H1 (cell line): ENCODE results near the gene SV2C. TPM values are rescaled to one million over a fixed set of nuclear protein-coding genes. Genes with fewer than 3 reads are reported as not detected.
A peak's percentile ranks its signal among the peaks of the same experiment; 100 is the strongest.

Source experiments
- CTCF ChIA-PET: fragments of 300-600 bp; sonication (Branson Sonifier 250); formaldehyde crosslinking; loops from one replicate; lab custom pipeline; 2021; ENCODE audit not compliant: partially characterized antibody; lab: Charles Lee
- POLR2A ChIA-PET: fragments of 300-600 bp; sonication (Branson Sonifier 250); formaldehyde crosslinking; loops from one replicate; lab custom pipeline; 2021; ENCODE audit warnings: inconsistent platforms; ENCODE audit not compliant: partially characterized antibody; lab: Charles Lee
- DNase-seq, 2 experiments: peaks; one replicate each; pipeline versions ENCODE4 v3.0.0 to v3.0.0-alpha.2; 2010 to 2022; ENCODE audit warnings: low spot score in 2 of 2, low read depth in 1 of 2, mixed read lengths in 1 of 2
- FAIRE-seq: peaks from 2 replicates; lab custom pipeline; 2011; peaks lifted over from hg19 to GRCh38; lab: Jason Lieb, UNC
- H2AFZ ChIP-seq: 2 replicates; pipeline ENCODE4 v1.8.1; 2012; ENCODE audit warnings: low read length, inconsistent platforms
- H2AK5ac ChIP-seq: 2 replicates; pipeline ENCODE4 v1.6.1; 2013; ENCODE audit warnings: low read depth, low read length
- H2BK120ac ChIP-seq: replicated peaks from 2 replicates; pipeline ENCODE3; 2013; ENCODE audit warnings: low read depth, low read length, inconsistent platforms
- H2BK12ac ChIP-seq: 2 replicates; pipeline ENCODE4 v1.6.1; 2013; ENCODE audit warnings: low read depth, low read length
- H2BK15ac ChIP-seq: 2 replicates; pipeline ENCODE4 v1.6.1; 2013; ENCODE audit warnings: low read length
- H2BK20ac ChIP-seq: 2 replicates; pipeline ENCODE4 v1.6.1; 2013; ENCODE audit warnings: low read length
- H2BK5ac ChIP-seq: 2 replicates; pipeline ENCODE4 v1.6.1; 2013; ENCODE audit warnings: low read depth, low read length
- H3K14ac ChIP-seq: 2 replicates; pipeline ENCODE4 v1.6.1; 2013; ENCODE audit warnings: inconsistent platforms; ENCODE audit not compliant: insufficient read length
- H3K18ac ChIP-seq: 2 replicates; pipeline ENCODE4 v1.6.1; 2013; ENCODE audit warnings: low read length; ENCODE audit errors: extremely low read depth
- H3K23ac ChIP-seq: 2 replicates; pipeline ENCODE4 v1.6.1; 2013; ENCODE audit warnings: inconsistent platforms; ENCODE audit not compliant: insufficient read length
- H3K23me2 ChIP-seq: 2 replicates; pipeline ENCODE4 v1.6.1; 2013; ENCODE audit warnings: low read depth, low read length
- H3K27ac ChIP-seq: 2 replicates; pipeline ENCODE4 v1.6.1; 2011; ENCODE audit warnings: low read depth, low read length, inconsistent platforms
- H3K27me3 ChIP-seq, 4 experiments: replicated peaks in 1 of 4; 1 replicate in 1 of 4; 2 replicates in 3 of 4; pipeline versions ENCODE4 v1.6.1 to v1.8.1; 2011 to 2013; ENCODE audit warnings: low read length in 3 of 4, mild to moderate bottlenecking in 3 of 4, inconsistent platforms in 2 of 4, mixed read lengths in 2 of 4, moderate library complexity in 1 of 4; ENCODE audit not compliant: control insufficient read depth in 3 of 4, insufficient read depth in 3 of 4; ENCODE audit errors: extremely low read depth in 1 of 4
- H3K36me3 ChIP-seq, 4 experiments: 2 replicates each; pipeline versions ENCODE4 v1.6.1 to v1.8.1; 2011 to 2013; ENCODE audit warnings: mild to moderate bottlenecking in 4 of 4, low read length in 3 of 4, moderate library complexity in 2 of 4, control low read depth in 1 of 4, inconsistent platforms in 1 of 4; ENCODE audit not compliant: insufficient read depth in 4 of 4, control insufficient read depth in 2 of 4
- H3K4ac ChIP-seq: replicated peaks from 2 replicates; pipeline ENCODE3; 2013; ENCODE audit warnings: low read length, low read depth, mixed read lengths, inconsistent platforms; ENCODE audit not compliant: insufficient read length
- H3K4me1 ChIP-seq, 4 experiments: replicated peaks in 1 of 4; 1 replicate in 1 of 4; 2 replicates in 3 of 4; pipeline versions ENCODE4 v1.6.1 to v1.8.1; 2011 to 2013; ENCODE audit warnings: low read length in 3 of 4, inconsistent platforms in 2 of 4, mixed read lengths in 1 of 4; ENCODE audit not compliant: insufficient read depth in 4 of 4, control insufficient read depth in 3 of 4
- H3K4me2 ChIP-seq, 2 experiments: 2 replicates each; pipeline versions ENCODE4 v1.6.1 to v1.8.1; 2011 to 2013; ENCODE audit warnings: low read depth in 2 of 2, low read length in 2 of 2, control low read depth in 1 of 2, inconsistent platforms in 1 of 2, mild to moderate bottlenecking in 1 of 2; ENCODE audit not compliant: insufficient read depth in 1 of 2
- H3K4me3 ChIP-seq, 4 experiments: fragments of 200-600, 300-600 bp in 1 of 4; sonication (generic), shearing (Covaris generic), sonication (Bioruptor Twin) in 1 of 4; 2 replicates each; pipeline versions ENCODE4 v1.5.1 to v1.8.1; 2011 to 2016; ENCODE audit warnings: low read length in 4 of 4, low read depth in 3 of 4, control low read depth in 2 of 4, inconsistent platforms in 2 of 4, mild to moderate bottlenecking in 2 of 4, mixed read lengths in 1 of 4, moderate library complexity in 1 of 4; ENCODE audit not compliant: insufficient read depth in 2 of 4; ENCODE audit errors: extremely low read depth in 1 of 4
- H3K56ac ChIP-seq: replicated peaks from 2 replicates; pipeline ENCODE3; 2013; ENCODE audit warnings: low read depth, mild to moderate bottlenecking, mixed read lengths, low read length, inconsistent platforms; ENCODE audit not compliant: insufficient read length
- H3K79me1 ChIP-seq: 2 replicates; pipeline ENCODE4 v1.6.1; 2013; ENCODE audit warnings: low read depth, low read length, control low read depth
- H3K79me2 ChIP-seq, 2 experiments: 2 replicates each; pipeline versions ENCODE4 v1.6.1 to v1.8.1; 2012 to 2013; ENCODE audit warnings: low read length in 2 of 2, mild to moderate bottlenecking in 2 of 2, inconsistent platforms in 1 of 2; ENCODE audit not compliant: insufficient read depth in 2 of 2, control insufficient read depth in 1 of 2
- H3K9ac ChIP-seq, 4 experiments: replicated peaks in 1 of 4; 1 replicate in 1 of 4; 2 replicates in 3 of 4; pipeline versions ENCODE4 v1.6.1 to v1.8.1; 2011 to 2013; ENCODE audit warnings: low read depth in 3 of 4, low read length in 3 of 4, control low read depth in 2 of 4, mild to moderate bottlenecking in 2 of 4, moderate library complexity in 2 of 4, inconsistent platforms in 1 of 4; ENCODE audit errors: extremely low read depth in 1 of 4
- H3K9me3 ChIP-seq, 2 experiments: 2 replicates each; pipeline versions ENCODE4 v1.6.1 to v1.8.1; 2012 to 2013; ENCODE audit warnings: mild to moderate bottlenecking in 2 of 2, moderate library complexity in 2 of 2, control low read depth in 1 of 2, inconsistent platforms in 1 of 2, low read depth in 1 of 2, low read length in 1 of 2, mixed read lengths in 1 of 2; ENCODE audit not compliant: insufficient read depth in 2 of 2
- H4K20me1 ChIP-seq, 2 experiments: replicated peaks in 1 of 2; 2 replicates each; pipeline versions ENCODE3 to v1.8.1; 2011 to 2013; ENCODE audit warnings: inconsistent platforms in 2 of 2, low read length in 2 of 2, mild to moderate bottlenecking in 1 of 2; ENCODE audit not compliant: insufficient read depth in 2 of 2, control insufficient read depth in 1 of 2
- H4K5ac ChIP-seq: 2 replicates; pipeline ENCODE4 v1.6.1; 2013; ENCODE audit warnings: low read length, low read depth, mixed read lengths, inconsistent platforms; ENCODE audit not compliant: insufficient read length
- H4K8ac ChIP-seq: 2 replicates; pipeline ENCODE4 v1.8.0; 2013; ENCODE audit warnings: mild to moderate bottlenecking, moderate library complexity, low read length, inconsistent platforms; ENCODE audit not compliant: insufficient read depth; ENCODE audit errors: extremely low read depth
- H4K91ac ChIP-seq: replicated peaks from 2 replicates; pipeline ENCODE3; 2013; ENCODE audit warnings: low read length, mixed read lengths, inconsistent platforms; ENCODE audit not compliant: insufficient read length
- HDAC6 ChIP-seq: IDR thresholded peaks from one replicate; pipeline ENCODE4 v1.7.1; 2012; ENCODE audit warnings: low read depth, mild to moderate bottlenecking, inconsistent platforms, low read length, moderate library complexity
- JUND ChIP-seq: IDR thresholded peaks from 2 replicates; pipeline ENCODE4 v1.6.1; 2011; ENCODE audit warnings: mild to moderate bottlenecking, improper control_type of control experiment, low read length
- MAX ChIP-seq: IDR thresholded peaks from 2 replicates; pipeline ENCODE4 v1.6.1; 2012; ENCODE audit warnings: inconsistent platforms
- RFX5 ChIP-seq: IDR thresholded peaks from 2 replicates; pipeline ENCODE4 v1.6.1; 2011; ENCODE audit warnings: low read depth, low read length, improper control_type of control experiment, borderline replicate concordance
- WGBS, 2 experiments: shearing (Covaris generic) in 1 of 2; methylation state at CpG; one replicate each; pipeline versions ENCODE4 v1.1.6 to v1.1.7; 2013 to 2015; ENCODE audit warnings: low lambda C conversion rate in 2 of 2, mixed read lengths in 2 of 2, inconsistent platforms in 1 of 2, low coverage in 1 of 2, missing lambda C conversion rate in 1 of 2; ENCODE audit not compliant: insufficient replicate concordance in 2 of 2, insufficient coverage in 1 of 2, insufficient read length in 1 of 2; ENCODE audit errors: extremely low coverage in 1 of 2, missing lambda C conversion rate in 1 of 2; 5-methylcytosine and 5-hydroxymethylcytosine counted together
- polyA plus RNA-seq, 7 experiments: library from polyadenylated mRNA; depleted of rRNA in 3 of 7; stranded (reverse) in 5 of 7; unstranded in 2 of 7; fragments of >200 nt in 5 of 7; fragments of 200-250 nt in 2 of 7; gene quantifications; 1 replicate in 5 of 7; 2 replicates in 1 of 7; 4 replicates in 1 of 7; pipeline versions ENCODE4 v1.2.1 to v1.2.3, GENCODE V29; 2011 to 2013; ENCODE audit warnings: missing spikeins in 2 of 7, mixed read lengths in 2 of 7
- total RNA-seq: library from RNA; stranded (reverse); fragmentation: NEBNext Ultra II Directional; extraction: Animal tissue kit (Norgen Biotek cat#: 25700); gene quantifications from 2 replicates; pipeline ENCODE4 v1.2.1, GENCODE V29; 2021

SV2C gene
- total and polyA plus RNA-seq, 2 of the 8 experiments (the other 6 are each of a cell fraction or from before 2014, with no cell fraction given): 0.08 to 0.24 TPM

DNA sequence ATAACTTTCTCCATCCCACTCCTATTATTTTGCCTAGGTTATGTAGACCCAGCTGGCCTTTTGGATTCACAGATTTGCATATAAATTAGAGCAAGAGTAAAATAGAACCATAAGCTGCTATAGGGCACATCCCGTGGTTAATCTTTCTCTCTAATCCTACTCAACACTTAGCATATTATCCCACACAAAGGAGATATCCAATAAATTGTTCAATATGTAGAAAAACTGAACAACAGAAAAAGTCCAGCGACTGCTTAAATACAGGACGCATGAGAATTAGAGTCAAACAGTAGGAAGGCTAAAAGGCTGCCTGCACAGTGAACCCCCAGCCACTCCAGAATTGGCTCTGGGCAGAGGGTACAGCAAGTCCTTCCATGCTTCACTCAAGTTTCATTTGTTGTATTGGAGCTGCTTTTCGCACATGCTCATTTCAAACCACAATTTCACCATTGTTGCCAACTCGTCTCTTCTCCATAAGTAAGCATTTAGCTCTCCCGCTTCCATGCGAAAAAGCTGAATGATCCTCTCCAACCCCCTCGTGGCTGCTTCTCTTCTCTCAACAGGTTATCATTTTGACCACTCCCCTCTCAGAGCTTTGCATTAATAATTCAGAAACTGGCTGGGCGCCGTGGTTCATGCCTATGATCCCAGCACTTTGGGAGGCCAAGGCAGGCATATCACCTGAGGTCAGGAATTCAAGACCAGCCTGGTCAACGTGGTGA, 305.8 kb downstream of the SV2C start:
- 87% methylated on average over 11 of the region's 11 CpGs; no CpG with 5 or more reads in 1 of the 2 experiments for WGBS, 2 experiments
- no peak overlapping the region for H2BK15ac ChIP-seq
- no peaks in the 10 kb centered on the region for H3K9me3 ChIP-seq
- CTCF ChIA-PET: interaction anchor here (0.5 to 2.5 kb wide), 12 partner anchors 10 to 213 kb away, joined by 3 to 10 read pairs (median 3); partner anchors contain the start of gene IQGAP2
- no peak overlapping the region for H2AK5ac ChIP-seq
- no peaks in the 10 kb centered on the region for H3K27me3 ChIP-seq
- POLR2A ChIA-PET: no interaction called here
- H2BK12ac ChIP-seq: no peak overlapping the region
- H2BK120ac ChIP-seq: peak overlapping the region; percentile 29
- H3K79me1 ChIP-seq: no peaks in the 10 kb centered on the region
- H3K23me2 ChIP-seq: no peaks in the 10 kb centered on the region
- DNase-seq (no peak), FAIRE-seq (no peak)
- H2BK5ac ChIP-seq: no peak overlapping the region
- H2AFZ ChIP-seq: 0 out of 2 replicates have a peak overlapping the region, but pooled peaks have one; percentile 10
- H3K4me1 ChIP-seq: peaks cover 0 to 5% (median 4%) of the 10 kb centered on the region in 4 experiments; a peak in 4 of 7 replicates
- H3K23ac ChIP-seq: no peak overlapping the region
- no peaks in the 10 kb centered on the region for H4K20me1 ChIP-seq
- H4K8ac ChIP-seq: no peak overlapping the region
- H3K9ac ChIP-seq: no peak overlapping the region
- no peak overlapping the region for H3K4ac ChIP-seq
- no peaks in the 10 kb centered on the region for H3K79me2 ChIP-seq
- no peak overlapping the region for H3K27ac ChIP-seq
- no peak overlapping the region for H3K4me3 ChIP-seq
- no peak overlapping the region for H3K14ac ChIP-seq
- no peak overlapping the region for H3K18ac ChIP-seq
- no peak overlapping the region for H3K4me2 ChIP-seq
- H2BK20ac ChIP-seq: no peak overlapping the region
- no peaks in the 10 kb centered on the region for H3K36me3 ChIP-seq
- H4K5ac ChIP-seq: no peak overlapping the region
- no peak overlapping the region for H3K56ac ChIP-seq
- H4K91ac ChIP-seq: no peak overlapping the region
- TF ChIP-seq JUND (no peak), RFX5 (no peak), HDAC6 (no peak), MAX (no peak)
